GM12878 (cell line): ENCODE measurements around the gene SEC16A.

Experiments used
- BCL11A ChIP-seq: IDR thresholded peaks from 2 replicates; pipeline ENCODE4 v1.6.1; 2011; ENCODE audit warnings: low read depth, low read length
- CHD1 ChIP-seq: IDR thresholded peaks from 2 replicates; pipeline ENCODE4 v1.6.1; 2012; ENCODE audit warnings: low read depth, low read length, improper control_type of control experiment
- CREB1 ChIP-seq: IDR thresholded peaks from 2 replicates; pipeline ENCODE4 v1.6.1; 2012; ENCODE audit warnings: low read depth, mild to moderate bottlenecking, inconsistent platforms
- CTCF ChIP-seq, 3 experiments: IDR thresholded peaks in 2 of 3; conservative IDR thresholded peaks in 1 of 3; 2 replicates each; pipeline ENCODE4 v1.5.1; 2011; ENCODE audit warnings: low read depth in 3 of 3, low read length in 3 of 3, mild to moderate bottlenecking in 3 of 3, control low read depth in 2 of 3, moderate library complexity in 2 of 3, inconsistent platforms in 1 of 3, mixed read lengths in 1 of 3; ENCODE audit not compliant: control insufficient read depth in 2 of 3, insufficient read depth in 1 of 3; ENCODE audit errors: extremely low read depth in 1 of 3
- EP300 ChIP-seq, 2 experiments: fragments of 150-350 bp in 1 of 2; IDR thresholded peaks; 2 replicates each; pipeline ENCODE4 v1.6.1; 2011 to 2012; ENCODE audit warnings: low read depth in 2 of 2, low read length in 2 of 2, borderline replicate concordance in 1 of 2, improper control_type of control experiment in 1 of 2, inconsistent platforms in 1 of 2; ENCODE audit not compliant: control insufficient read depth in 1 of 2
- GABPA ChIP-seq: IDR thresholded peaks from 2 replicates; pipeline ENCODE4 v1.6.1; 2014; ENCODE audit warnings: antibody characterized with exemption, low read depth, mild to moderate bottlenecking, inconsistent platforms
- MAX ChIP-seq: IDR thresholded peaks from 2 replicates; pipeline ENCODE4 v1.6.1; 2012; ENCODE audit warnings: low read depth, low read length, improper control_type of control experiment
- POLR2AphosphoS5 ChIP-seq: IDR thresholded peaks from 2 replicates; pipeline ENCODE4 v1.6.1; 2011; ENCODE audit warnings: mild to moderate bottlenecking, low read length, inconsistent platforms
- SP1 ChIP-seq: IDR thresholded peaks from one replicate; pipeline ENCODE4 v1.6.1; 2011; ENCODE audit warnings: low read depth, low read length
- TAF1 ChIP-seq: IDR thresholded peaks from 2 replicates; pipeline ENCODE4 v1.6.1; 2011; ENCODE audit warnings: mild to moderate bottlenecking, low read depth, low read length, borderline replicate concordance

GRCh38 chr9:136416427-136416826 is 66.4 kb downstream of the SEC16A start:
- TF ChIP-seq GABPA (no peak), POLR2AphosphoS5 (no peak), EP300 (IDR thresholded peaks at IDR 0.05; ENCODE audit: borderline replicate concordance in 1 of 2, control insufficient read depth in 1 of 2, low read depth in 2 of 2, low read length in 2 of 2) (no peak), SP1 (no peak), TAF1 (no peak), CREB1 (no peak), CTCF (IDR thresholded peaks at IDR 0.05 in 2 of 3, conservative IDR thresholded peaks at IDR 0.05 in 1 of 3; ENCODE audit: control insufficient read depth in 2 of 3, extremely low read depth in 1 of 3, insufficient read depth in 1 of 3, low read depth in 3 of 3, low read length in 3 of 3) (no peak), CHD1 (no peak), MAX (no peak), BCL11A (no peak)
